MM.1S (cell line): ENCODE data around the gene POLH.

ENCODE experiments used
- DNase-seq: peaks from one replicate; pipeline ENCODE4 v3.0.0-alpha.2; 2015
- H2AFZ ChIP-seq: fragments of 300-600 bp; sonication (generic); 2 replicates; pipeline ENCODE4 v1.6.0; 2016; ENCODE audit warnings: antibody characterized with exemption, low read length
- H3F3A ChIP-seq: fragments of 300-600 bp; sonication (generic); 2 replicates; pipeline ENCODE4 v1.6.1; 2016; ENCODE audit warnings: mild to moderate bottlenecking, antibody characterized with exemption, low read length, moderate library complexity, mixed read lengths; ENCODE audit not compliant: insufficient read depth
- H3K27ac ChIP-seq: fragments of 300-600 bp; sonication (generic); 2 replicates; pipeline ENCODE4 v1.5.1; 2016; ENCODE audit warnings: mild to moderate bottlenecking, low read length
- H3K27me3 ChIP-seq: fragments of 300-600 bp; sonication (generic); replicated peaks from 2 replicates; pipeline ENCODE4 v1.6.0; 2016; ENCODE audit warnings: low read length; ENCODE audit not compliant: insufficient read depth
- H3K36me3 ChIP-seq: fragments of 300-600 bp; sonication (generic); replicated peaks from 2 replicates; pipeline ENCODE4 v1.6.1; 2016; ENCODE audit warnings: mild to moderate bottlenecking, low read length, mixed read lengths; ENCODE audit not compliant: insufficient read depth
- H3K4me1 ChIP-seq: fragments of 300-600 bp; sonication (generic); 2 replicates; pipeline ENCODE4 v1.6.1; 2016; ENCODE audit warnings: low read length, mixed read lengths
- H3K4me2 ChIP-seq: fragments of 300-600 bp; sonication (generic); 2 replicates; pipeline ENCODE4 v1.6.0; 2016; ENCODE audit warnings: low read depth, low read length
- H3K4me3 ChIP-seq: fragments of 300-600 bp; sonication (generic); 2 replicates; pipeline ENCODE4 v1.5.1; 2016; ENCODE audit warnings: low read length, mixed read lengths
- H3K79me2 ChIP-seq: fragments of 300-600 bp; sonication (generic); 2 replicates; pipeline ENCODE4 v1.6.1; 2016; ENCODE audit warnings: mixed run types, low read length, mixed read lengths
- H3K9ac ChIP-seq: fragments of 300-600 bp; sonication (generic); 2 replicates; pipeline ENCODE4 v1.6.1; 2016; ENCODE audit warnings: low read length, mixed read lengths
- H3K9me2 ChIP-seq: fragments of 300-600 bp; sonication (generic); replicated peaks from 2 replicates; pipeline ENCODE4 v1.6.1; 2016; ENCODE audit warnings: mild to moderate bottlenecking, low read length, mixed read lengths; ENCODE audit not compliant: insufficient read depth
- H3K9me3 ChIP-seq: fragments of 300-600 bp; sonication (generic); replicated peaks from 2 replicates; pipeline ENCODE4 v1.6.1; 2016; ENCODE audit warnings: mild to moderate bottlenecking, low read length, mixed read lengths; ENCODE audit not compliant: insufficient read depth
- H4K20me1 ChIP-seq: fragments of 300-600 bp; sonication (generic); 2 replicates; pipeline ENCODE4 v1.6.1; 2016; ENCODE audit warnings: mild to moderate bottlenecking, low read length, moderate library complexity, mixed read lengths; ENCODE audit not compliant: insufficient read depth
- EZH2 ChIP-seq: fragments of 300-600 bp; sonication (generic); optimal IDR thresholded peaks from 2 replicates; pipeline ENCODE3; 2017; ENCODE audit warnings: low read depth, mild to moderate bottlenecking, antibody characterized with exemption, low read length, mixed read lengths
- EZH2phosphoT487 ChIP-seq: fragments of 300-600 bp; sonication (generic); IDR thresholded peaks from 2 replicates; pipeline ENCODE4 v1.6.1; 2018; ENCODE audit warnings: antibody characterized with exemption, low read length
- TF ChIP-seq, protein P1 (sequence below): fragments of 300-600 bp; sonication (generic); IDR thresholded peaks from 2 replicates; pipeline ENCODE4 v1.5.1; 2016; ENCODE audit warnings: antibody characterized with exemption, low read length, mixed read lengths

POLH gene

DNA sequence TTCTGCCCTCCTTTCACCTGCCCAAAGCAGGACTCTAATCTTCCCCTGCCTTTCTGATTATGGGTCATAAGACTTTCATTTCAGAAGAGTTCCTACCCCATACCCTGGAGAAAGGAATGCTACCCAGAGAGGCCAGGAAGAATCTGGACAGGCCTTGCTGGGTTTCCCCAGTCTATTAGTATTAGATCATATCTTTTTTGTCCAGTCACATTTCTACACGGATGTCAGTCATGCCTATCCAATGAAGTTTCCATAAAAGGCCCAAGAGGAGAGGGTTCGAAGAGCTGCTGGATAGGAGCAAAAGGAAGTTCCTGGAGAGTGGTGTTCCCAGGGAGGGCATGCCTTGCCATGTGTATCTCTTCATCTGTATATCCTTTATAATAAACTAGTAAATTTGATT lies 3.2 kb downstream of the POLH start:
- Histone ChIP-seq H3K9me2 (no peaks in the 10 kb centered on the region), H3K9me3 (no peaks in the 10 kb centered on the region), H3F3A (peaks cover 10% of the 10 kb centered on the region), H3K4me2 (no peak overlapping the region), H3K27ac (no peak overlapping the region), H3K36me3 (peaks cover 19% of the 10 kb centered on the region), H3K9ac (no peak overlapping the region), H3K4me1 (peaks cover 8% of the 10 kb centered on the region), H2AFZ (no peak overlapping the region), H3K79me2 (peaks cover 74% of the 10 kb centered on the region), H3K4me3 (no peak overlapping the region), H4K20me1 (no peaks in the 10 kb centered on the region), H3K27me3 (no peaks in the 10 kb centered on the region)
- TF ChIP-seq, protein P1, sequence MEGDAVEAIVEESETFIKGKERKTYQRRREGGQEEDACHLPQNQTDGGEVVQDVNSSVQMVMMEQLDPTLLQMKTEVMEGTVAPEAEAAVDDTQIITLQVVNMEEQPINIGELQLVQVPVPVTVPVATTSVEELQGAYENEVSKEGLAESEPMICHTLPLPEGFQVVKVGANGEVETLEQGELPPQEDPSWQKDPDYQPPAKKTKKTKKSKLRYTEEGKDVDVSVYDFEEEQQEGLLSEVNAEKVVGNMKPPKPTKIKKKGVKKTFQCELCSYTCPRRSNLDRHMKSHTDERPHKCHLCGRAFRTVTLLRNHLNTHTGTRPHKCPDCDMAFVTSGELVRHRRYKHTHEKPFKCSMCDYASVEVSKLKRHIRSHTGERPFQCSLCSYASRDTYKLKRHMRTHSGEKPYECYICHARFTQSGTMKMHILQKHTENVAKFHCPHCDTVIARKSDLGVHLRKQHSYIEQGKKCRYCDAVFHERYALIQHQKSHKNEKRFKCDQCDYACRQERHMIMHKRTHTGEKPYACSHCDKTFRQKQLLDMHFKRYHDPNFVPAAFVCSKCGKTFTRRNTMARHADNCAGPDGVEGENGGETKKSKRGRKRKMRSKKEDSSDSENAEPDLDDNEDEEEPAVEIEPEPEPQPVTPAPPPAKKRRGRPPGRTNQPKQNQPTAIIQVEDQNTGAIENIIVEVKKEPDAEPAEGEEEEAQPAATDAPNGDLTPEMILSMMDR, result no peak
- TF ChIP-seq EZH2phosphoT487, result no peak
- no peak for DNase-seq

DNA sequence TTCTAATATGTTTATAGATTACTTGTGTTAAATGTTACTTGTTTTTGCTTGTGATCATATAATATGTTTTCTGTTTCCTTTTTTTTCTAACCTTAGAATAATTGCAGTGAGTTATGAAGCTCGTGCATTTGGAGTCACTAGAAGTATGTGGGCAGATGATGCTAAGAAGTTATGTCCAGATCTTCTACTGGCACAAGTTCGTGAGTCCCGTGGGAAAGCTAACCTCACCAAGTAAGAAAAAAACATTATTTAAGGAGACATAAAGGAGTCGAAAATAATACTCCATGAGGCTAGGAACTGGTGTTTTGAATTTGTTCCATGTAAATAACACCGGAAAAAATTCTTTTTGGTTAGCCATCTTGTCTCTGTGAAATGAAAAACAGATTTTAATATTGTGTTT lies 6.9 kb downstream of the POLH start:
- no peak overlapping the region for H3K9ac ChIP-seq
- DNase-seq, result no peak
- no peaks in the 10 kb centered on the region for H4K20me1 ChIP-seq
- no peak overlapping the region for H3K27ac ChIP-seq
- no peaks in the 10 kb centered on the region for H3K9me3 ChIP-seq
- no peak overlapping the region for H2AFZ ChIP-seq
- no peaks in the 10 kb centered on the region for H3K9me2 ChIP-seq
- H3K36me3 ChIP-seq, result peaks cover 19% of the 10 kb centered on the region
- H3K27me3 ChIP-seq, result no peaks in the 10 kb centered on the region
- H3K4me1 ChIP-seq, result peaks cover 8% of the 10 kb centered on the region
- peaks cover 2% of the 10 kb centered on the region for H3F3A ChIP-seq
- H3K79me2 ChIP-seq, result peaks cover 60% of the 10 kb centered on the region
- no peak overlapping the region for H3K4me2 ChIP-seq
- H3K4me3 ChIP-seq, result no peak overlapping the region
- TF ChIP-seq EZH2phosphoT487, result no peak
- TF ChIP-seq, protein P1, result no peak
- TF ChIP-seq EZH2, result no peak

DNA sequence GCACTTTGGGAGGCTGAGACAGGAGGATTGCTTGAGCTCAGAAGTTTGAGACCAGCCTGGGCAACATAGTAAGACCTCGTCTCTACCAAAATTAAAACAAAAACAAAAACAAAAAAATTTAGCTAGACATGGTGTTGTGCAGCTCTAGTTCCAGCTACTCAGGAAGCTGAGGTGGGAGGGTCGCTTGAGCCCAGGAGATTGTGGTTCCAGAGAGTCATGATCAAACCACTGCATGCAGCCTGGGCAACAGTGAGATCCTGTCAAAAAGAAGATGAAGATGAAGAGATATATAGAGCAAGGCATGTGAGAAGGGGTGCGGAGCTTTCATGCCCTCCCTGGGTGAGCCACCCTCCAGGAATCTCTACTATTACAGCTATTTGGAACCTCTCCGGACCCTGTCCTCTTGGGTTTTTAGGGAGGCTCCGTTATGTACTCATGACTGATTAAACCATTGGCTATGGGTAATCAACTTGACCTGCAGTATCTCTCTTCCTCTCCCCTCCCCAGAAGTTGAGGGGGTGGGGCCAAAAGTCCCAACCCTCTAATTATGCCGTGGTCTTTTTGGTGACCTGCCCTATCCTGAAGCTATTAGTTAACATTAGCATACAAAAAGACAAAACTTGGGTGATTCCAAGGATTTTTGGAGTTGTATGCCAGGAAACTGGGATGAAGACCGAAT lies 9.0 kb downstream of the POLH start:
- H3K79me2 ChIP-seq, result peaks cover 58% of the 10 kb centered on the region
- no peak overlapping the region for H3K27ac ChIP-seq
- peaks cover 19% of the 10 kb centered on the region for H3K36me3 ChIP-seq
- no peak overlapping the region for H3K9ac ChIP-seq
- no peaks in the 10 kb centered on the region for H3K9me3 ChIP-seq
- no peak for TF ChIP-seq EZH2
- no peak for TF ChIP-seq EZH2phosphoT487
- TF ChIP-seq, protein P1, result no peak
- no peak overlapping the region for H3K4me3 ChIP-seq
- H4K20me1 ChIP-seq, result no peaks in the 10 kb centered on the region
- no peaks in the 10 kb centered on the region for H3K9me2 ChIP-seq
- H3K27me3 ChIP-seq, result no peaks in the 10 kb centered on the region
- no peaks in the 10 kb centered on the region; the same call in 1 of the 2 replicates for H3F3A ChIP-seq
- no peak overlapping the region for H2AFZ ChIP-seq
- H3K4me2 ChIP-seq, result no peak overlapping the region
- no peak for DNase-seq
- H3K4me1 ChIP-seq, result no peaks in the 10 kb centered on the region
